Suprapubic skin (tissue), 3 donors: Measurements from ENCODE around the gene C20orf204.

Source experiments
- CTCF ChIP-seq, 2 donors: fragments of 200-600 bp in 1 of 2; fragments of 450-650 bp in 1 of 2; sonication (generic) in 1 of 2; IDR thresholded peaks; one replicate each; pipeline ENCODE4 v1.5.1; 2016 to 2019; ENCODE audit warnings: antibody characterized with exemption in 2 of 2, mild to moderate bottlenecking in 1 of 2, moderate library complexity in 1 of 2
- EP300 ChIP-seq: sonication (generic); formaldehyde crosslinking; IDR thresholded peaks from one replicate; pipeline ENCODE4 v1.6.1; 2017; ENCODE audit warnings: antibody characterized with exemption

GRCh38 chr20:64035066-64035932 is 683 bp upstream of the C20orf204 start:
- TF ChIP-seq CTCF (IDR thresholded peaks at IDR 0.05) (no peak), EP300 (no peak)
